ENCODE data around the gene KRT7.

Gene KRT7

DNA sequence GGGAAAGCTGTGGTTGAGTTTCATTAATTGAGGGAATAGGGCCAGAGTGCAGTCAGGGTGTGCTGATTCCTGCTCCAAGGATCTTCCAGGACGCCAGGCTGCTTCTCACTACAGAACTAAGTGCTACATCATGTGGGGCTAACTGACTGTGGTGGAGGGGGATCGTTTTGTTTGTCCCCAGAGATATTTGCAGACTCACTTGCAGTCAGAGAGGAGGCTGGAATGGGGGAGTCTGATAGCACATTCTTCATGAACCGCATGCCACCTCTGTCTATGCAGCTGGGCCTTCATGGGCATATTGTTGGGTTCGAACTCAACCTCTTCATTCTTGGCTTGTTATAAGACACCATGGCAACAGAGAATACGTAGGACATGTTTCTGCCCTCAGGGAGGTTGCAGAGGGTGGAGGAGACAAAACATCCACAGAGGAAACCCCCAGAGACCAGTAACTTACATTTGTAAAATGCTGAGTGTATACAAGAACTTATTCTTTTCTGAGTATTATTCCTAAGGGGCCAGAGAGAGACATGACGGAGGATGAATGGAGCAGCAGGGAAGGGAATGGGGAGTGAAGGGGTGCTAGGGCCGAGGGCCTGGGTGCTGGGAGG is 13.0 kb downstream of the KRT7 start:
- Mint-ChIP-seq H3K4me3 (no peak overlapping the region), H3K27me3 (ENCODE audit: low read depth) (peaks cover 66% of the 10 kb centered on the region), H3K9me3 (no peaks in the 10 kb centered on the region), H3K4me1 (peaks cover 48% of the 10 kb centered on the region), H3K27ac (no peak overlapping the region), H3K36me3 (ENCODE audit: low read depth) (no peaks in the 10 kb centered on the region)
- TF ChIP-seq, protein P1, sequence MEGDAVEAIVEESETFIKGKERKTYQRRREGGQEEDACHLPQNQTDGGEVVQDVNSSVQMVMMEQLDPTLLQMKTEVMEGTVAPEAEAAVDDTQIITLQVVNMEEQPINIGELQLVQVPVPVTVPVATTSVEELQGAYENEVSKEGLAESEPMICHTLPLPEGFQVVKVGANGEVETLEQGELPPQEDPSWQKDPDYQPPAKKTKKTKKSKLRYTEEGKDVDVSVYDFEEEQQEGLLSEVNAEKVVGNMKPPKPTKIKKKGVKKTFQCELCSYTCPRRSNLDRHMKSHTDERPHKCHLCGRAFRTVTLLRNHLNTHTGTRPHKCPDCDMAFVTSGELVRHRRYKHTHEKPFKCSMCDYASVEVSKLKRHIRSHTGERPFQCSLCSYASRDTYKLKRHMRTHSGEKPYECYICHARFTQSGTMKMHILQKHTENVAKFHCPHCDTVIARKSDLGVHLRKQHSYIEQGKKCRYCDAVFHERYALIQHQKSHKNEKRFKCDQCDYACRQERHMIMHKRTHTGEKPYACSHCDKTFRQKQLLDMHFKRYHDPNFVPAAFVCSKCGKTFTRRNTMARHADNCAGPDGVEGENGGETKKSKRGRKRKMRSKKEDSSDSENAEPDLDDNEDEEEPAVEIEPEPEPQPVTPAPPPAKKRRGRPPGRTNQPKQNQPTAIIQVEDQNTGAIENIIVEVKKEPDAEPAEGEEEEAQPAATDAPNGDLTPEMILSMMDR (IDR thresholded peaks at IDR 0.05; ENCODE audit: unreplicated experiment in 3 of 3) = no peak

DNA sequence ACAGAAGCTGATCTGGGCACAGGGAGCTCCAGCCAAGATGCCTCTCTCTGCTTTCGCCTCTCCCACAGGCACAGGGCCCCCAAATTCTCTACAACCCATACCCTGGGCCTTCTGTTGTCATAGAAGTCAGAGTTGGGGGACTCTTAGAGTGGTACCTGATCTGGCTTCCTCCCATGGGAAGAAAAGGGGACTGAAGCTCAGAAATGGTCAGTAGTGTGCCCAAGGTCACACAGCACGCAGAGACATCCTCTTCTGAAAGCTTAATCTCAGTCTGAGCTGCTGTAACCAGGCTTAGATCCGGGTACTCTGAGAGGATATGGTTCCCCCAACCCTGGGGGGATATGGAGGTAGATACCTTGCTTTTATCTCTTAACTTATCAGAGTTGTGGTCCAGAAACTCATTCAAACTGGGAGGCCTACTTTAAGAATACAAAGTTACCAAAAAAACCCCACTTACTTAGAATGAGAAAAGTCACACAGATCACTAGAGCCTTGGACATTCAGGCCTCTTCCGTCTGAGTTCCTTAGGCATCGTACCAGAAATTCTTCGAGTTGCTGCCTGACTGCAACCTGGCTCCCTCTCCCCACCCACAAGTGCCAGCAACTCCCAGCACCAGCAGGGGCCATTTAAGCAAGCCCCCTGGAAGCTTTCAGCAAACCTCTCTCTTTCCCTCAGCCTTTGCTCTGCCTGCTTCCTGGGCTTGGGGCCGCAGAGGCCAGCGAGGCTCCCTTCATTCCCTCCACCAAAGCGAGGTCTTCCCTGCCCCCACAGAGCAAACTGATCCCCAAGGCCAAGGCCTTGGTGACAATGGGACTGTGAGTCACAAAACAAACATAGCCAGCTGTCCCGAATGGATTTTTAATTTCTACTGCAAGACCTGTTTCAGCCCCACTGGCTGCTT is 13.9 kb downstream of the KRT7 start:
- TF ChIP-seq, protein P1 (IDR thresholded peaks at IDR 0.05; ENCODE audit: unreplicated experiment in 3 of 3) = no peak
- Mint-ChIP-seq H3K27ac (peak overlapping the region; percentile 4 to 59 (median 45)), H3K27me3 (ENCODE audit: low read depth) (peaks cover 71% of the 10 kb centered on the region), H3K4me3 (no peak overlapping the region), H3K9me3 (no peaks in the 10 kb centered on the region), H3K4me1 (peaks cover 48% of the 10 kb centered on the region), H3K36me3 (ENCODE audit: low read depth) (no peaks in the 10 kb centered on the region)

GRCh38 chr12:52247622-52248540 is 14.8 kb downstream of the KRT7 start:
- Mint-ChIP-seq H3K9me3 (no peaks in the 10 kb centered on the region), H3K36me3 (ENCODE audit: low read depth) (no peaks in the 10 kb centered on the region), H3K27ac (peak overlapping the region; percentile 4 to 59 (median 45)), H3K4me1 (peaks cover 48% of the 10 kb centered on the region), H3K4me3 (no peak overlapping the region), H3K27me3 (ENCODE audit: low read depth) (peaks cover 78% of the 10 kb centered on the region)
- TF ChIP-seq, protein P1 (IDR thresholded peaks at IDR 0.05; ENCODE audit: unreplicated experiment in 3 of 3) = no peak

DNA sequence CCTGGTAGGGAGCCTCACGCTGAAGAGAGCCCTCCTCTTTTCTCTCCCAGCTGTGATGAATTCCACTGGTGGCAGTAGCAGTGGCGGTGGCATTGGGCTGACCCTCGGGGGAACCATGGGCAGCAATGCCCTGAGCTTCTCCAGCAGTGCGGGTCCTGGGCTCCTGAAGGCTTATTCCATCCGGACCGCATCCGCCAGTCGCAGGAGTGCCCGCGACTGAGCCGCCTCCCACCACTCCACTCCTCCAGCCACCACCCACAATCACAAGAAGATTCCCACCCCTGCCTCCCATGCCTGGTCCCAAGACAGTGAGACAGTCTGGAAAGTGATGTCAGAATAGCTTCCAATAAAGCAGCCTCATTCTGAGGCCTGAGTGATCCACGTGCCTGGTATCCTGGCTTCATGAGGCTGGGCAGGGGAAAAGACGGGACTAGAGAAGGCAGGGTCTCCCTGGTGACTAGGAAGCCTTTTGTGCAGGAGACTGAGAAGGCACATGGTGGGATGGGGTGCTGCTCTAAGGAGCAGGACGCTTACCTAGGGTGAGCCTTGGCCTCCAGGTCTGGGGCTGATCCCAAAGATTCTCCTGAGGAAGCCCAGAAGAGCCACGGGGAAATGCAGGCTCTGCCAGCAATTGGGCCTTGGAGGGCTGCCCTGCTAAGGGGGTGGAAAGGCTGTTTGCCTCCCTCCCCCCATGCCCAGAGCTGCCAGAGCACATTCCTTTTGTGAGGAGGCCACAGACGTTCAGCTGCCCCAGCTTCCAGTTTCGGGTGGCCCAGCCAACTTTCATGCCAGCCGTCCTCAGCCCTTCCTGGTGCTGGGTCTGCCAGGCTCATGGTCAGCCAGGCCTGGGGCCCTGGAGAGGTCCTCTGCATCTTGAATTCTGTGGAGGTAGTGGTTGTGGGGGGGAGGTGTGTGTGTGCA is 15.8 kb downstream of the KRT7 start:
- TF ChIP-seq, protein P1 (IDR thresholded peaks at IDR 0.05; ENCODE audit: unreplicated experiment in 3 of 3) = no peak
- H3K9me3 Mint-ChIP-seq = no peaks in the 10 kb centered on the region
- H3K36me3 Mint-ChIP-seq (ENCODE audit: low read depth) = no peaks in the 10 kb centered on the region
- no peak overlapping the region for H3K27ac Mint-ChIP-seq
- H3K4me1 Mint-ChIP-seq = peaks cover 42% of the 10 kb centered on the region
- no peak overlapping the region for H3K4me3 Mint-ChIP-seq
- H3K27me3 Mint-ChIP-seq (ENCODE audit: low read depth) = peaks cover 86% of the 10 kb centered on the region

- Mint-ChIP-seq H3K9me3 (no peaks in the 10 kb centered on the region), H3K4me1 (peaks cover 34% of the 10 kb centered on the region)
Measured at GRCh38 chr12:52249511-52250047, 16.5 kb downstream of the KRT7 start.

More at GRCh38 chr12:52249511-52250047, 16.5 kb downstream of the KRT7 start:
- Mint-ChIP-seq H3K27ac (no peak overlapping the region), H3K36me3 (ENCODE audit: low read depth) (no peaks in the 10 kb centered on the region), H3K27me3 (ENCODE audit: low read depth) (peaks cover 89% of the 10 kb centered on the region), H3K4me3 (no peak overlapping the region)
- TF ChIP-seq, protein P1 (IDR thresholded peaks at IDR 0.05; ENCODE audit: unreplicated experiment in 3 of 3) = no peak
